Caco-2 (cell line): ENCODE results near the gene PPP4R1. TPM values are rescaled to one million over a fixed set of nuclear protein-coding genes. Genes with fewer than 3 reads are reported as not detected.
"Not testable (repeated sequence)": the region's sequence is repeated elsewhere in the genome, so short reads cannot be mapped to it uniquely, and the experiment has no call there.

Experiments
- BruUV-seq: library from RNA; stranded (reverse); fragments of 400-500 nt; replicated peaks from 2 replicates; lab custom pipeline; 2021; lab: Mats Ljungman, UMichigan
- CTCF ChIA-PET: fragments of 300-600 bp; sonication (Branson Sonifier 250); formaldehyde crosslinking; loops from one replicate; lab custom pipeline; 2022; ENCODE audit warnings: antibody characterized with exemption; lab: Charles Lee
- POLR2A ChIA-PET: fragments of 300-600 bp; sonication (Branson Sonifier 250); formaldehyde crosslinking; loops from one replicate; lab custom pipeline; 2022; ENCODE audit warnings: antibody characterized with exemption; lab: Charles Lee
- DNase-seq, 2 experiments: peaks; one replicate each; pipeline versions ENCODE4 v3.0.0 to v3.0.0-alpha.2; 2020 to 2022
- H3K27me3 ChIP-seq: replicated peaks from 2 replicates; pipeline ENCODE4 v1.6.0; 2011; ENCODE audit warnings: low read length; ENCODE audit not compliant: control insufficient read depth, insufficient read depth
- H3K36me3 ChIP-seq: 2 replicates; pipeline ENCODE4 v1.5.1; 2011; ENCODE audit warnings: low read length; ENCODE audit not compliant: control insufficient read depth, insufficient read depth
- H3K4me1 ChIP-seq: fragments of 250-450 bp; sonication (Bioruptor Pico); 2 replicates; pipeline ENCODE4 v1.5.1; 2020; ENCODE audit warnings: mild to moderate bottlenecking
- H3K4me3 ChIP-seq: 2 replicates; pipeline ENCODE4 v1.5.1; 2011; ENCODE audit warnings: low read depth, mild to moderate bottlenecking, control low read depth, low read length
- H3K9me3 ChIP-seq: fragments of 250-450 bp; sonication (Bioruptor Pico); 2 replicates; pipeline ENCODE4 v1.5.1; 2020; ENCODE audit warnings: mild to moderate bottlenecking, moderate library complexity
- H3K27ac Mint-ChIP-seq: one replicate; pipeline ENCODE4 v1.8.0; 2022; ENCODE audit warnings: mixed read lengths; ENCODE audit not compliant: unreplicated experiment
- H3K27me3 Mint-ChIP-seq: one replicate; pipeline ENCODE4 v1.8.0; 2022; ENCODE audit warnings: mixed read lengths; ENCODE audit not compliant: insufficient read depth, unreplicated experiment
- H3K36me3 Mint-ChIP-seq: one replicate; pipeline ENCODE4 v1.8.0; 2022; ENCODE audit warnings: mild to moderate bottlenecking, mixed read lengths; ENCODE audit not compliant: insufficient read depth, unreplicated experiment
- H3K4me1 Mint-ChIP-seq: one replicate; pipeline ENCODE4 v1.8.0; 2022; ENCODE audit warnings: low read depth, mixed read lengths; ENCODE audit not compliant: unreplicated experiment
- H3K4me3 Mint-ChIP-seq: one replicate; pipeline ENCODE4 v1.8.0; 2022; ENCODE audit warnings: mild to moderate bottlenecking, moderate library complexity, mixed read lengths; ENCODE audit not compliant: unreplicated experiment
- H3K9me3 Mint-ChIP-seq: one replicate; pipeline ENCODE4 v1.8.0; 2022; ENCODE audit warnings: mixed read lengths; ENCODE audit not compliant: unreplicated experiment
- CTCF ChIP-seq, 2 experiments: fragments of 200-600 bp in 1 of 2; IDR thresholded peaks; 1 replicate in 1 of 2; 2 replicates in 1 of 2; pipeline versions ENCODE4 v1.5.1 to v1.8.0; 2011 to 2022; ENCODE audit warnings: antibody characterized with exemption in 1 of 2, control low read depth in 1 of 2, inconsistent platforms in 1 of 2, low read depth in 1 of 2, low read length in 1 of 2, mild to moderate bottlenecking in 1 of 2, moderate library complexity in 1 of 2; ENCODE audit not compliant: insufficient read depth in 1 of 2, severe bottlenecking in 1 of 2, unreplicated experiment in 1 of 2
- intact Hi-C: fragments of 100-400 bp; cut with micrococcal nuclease; formaldehyde crosslinking; loops from one replicate; pipeline ENCODE4 v1.10.0; 2022; ENCODE audit not compliant: unreplicated experiment
- total RNA-seq: library from RNA; stranded (reverse); gene quantifications from 2 replicates; pipeline ENCODE4 v1.2.3, GENCODE V29; 2022

The PPP4R1 gene
- total RNA-seq, 1 experiment from 2014 or later = 96.6 TPM

GRCh38 chr18:9608728-9609127 lies 5.6 kb downstream of the PPP4R1 start:
- Mint-ChIP-seq H3K4me3 (peak overlapping the region; percentile 57), H3K27me3 (no peaks in the 10 kb centered on the region), H3K9me3 (no peaks in the 10 kb centered on the region), H3K36me3 (peaks cover 16% of the 10 kb centered on the region), H3K4me1 (peaks cover 43% of the 10 kb centered on the region), H3K27ac (peak overlapping the region; percentile 56)
- Histone ChIP-seq H3K4me3 (no peak overlapping the region), H3K27me3 (no peaks in the 10 kb centered on the region), H3K4me1 (peaks cover 46% of the 10 kb centered on the region), H3K9me3 (no peaks in the 10 kb centered on the region), H3K36me3 (peaks cover 2% of the 10 kb centered on the region; the same call in 1 of the 2 replicates)
- intact Hi-C loops = no loop called here
- POLR2A ChIA-PET = interaction anchor here (1.8 kb wide), 1 partner anchor 64 kb away, joined by 5 read pairs; no protein-coding TSS in a partner anchor
- DNase-seq = peak in 1 of 2 experiments; percentile 32
- TF ChIP-seq CTCF (IDR thresholded peaks at IDR 0.05; ENCODE audit: insufficient read depth in 1 of 2, low read depth in 1 of 2, low read length in 1 of 2, severe bottlenecking in 1 of 2, unreplicated experiment in 1 of 2) = no peak
- BruUV-seq = no TSS peak
- CTCF ChIA-PET = interaction anchor here (0.6 to 1.8 kb wide), 4 partner anchors 33 to 64 kb away, joined by 3 to 4 read pairs (median 3); no protein-coding TSS in a partner anchor

GRCh38 chr18:9608298-9608697 lies 6.1 kb downstream of the PPP4R1 start:
- Mint-ChIP-seq H3K4me3 (peak overlapping the region; percentile 57), H3K27ac (peak overlapping the region; percentile 56), H3K36me3 (peaks cover 16% of the 10 kb centered on the region), H3K27me3 (no peaks in the 10 kb centered on the region), H3K9me3 (no peaks in the 10 kb centered on the region), H3K4me1 (peaks cover 39% of the 10 kb centered on the region)
- no peak for DNase-seq
- intact Hi-C loops = no loop called here
- Histone ChIP-seq H3K27me3 (no peaks in the 10 kb centered on the region), H3K36me3 (peaks cover 2% of the 10 kb centered on the region; the same call in 1 of the 2 replicates), H3K9me3 (no peaks in the 10 kb centered on the region), H3K4me3 (no peak overlapping the region), H3K4me1 (peaks cover 46% of the 10 kb centered on the region)
- ChIA-PET POLR2A (interaction anchor here (1.8 kb wide), 1 partner anchor 65 kb away, joined by 5 read pairs; no protein-coding TSS in a partner anchor), CTCF (interaction anchor here (0.6 to 1.8 kb wide), 4 partner anchors 33 to 65 kb away, joined by 3 to 4 read pairs (median 3); no protein-coding TSS in a partner anchor)
- no peak for TF ChIP-seq CTCF (IDR thresholded peaks at IDR 0.05; ENCODE audit: insufficient read depth in 1 of 2, low read depth in 1 of 2, low read length in 1 of 2, severe bottlenecking in 1 of 2, unreplicated experiment in 1 of 2)
- no TSS peak for BruUV-seq

- H3K27me3 ChIP-seq, H3K27ac Mint-ChIP-seq, H3K4me3 ChIP-seq, H3K9me3 Mint-ChIP-seq, H3K4me3 Mint-ChIP-seq, DNase-seq, BruUV-seq, H3K27me3 Mint-ChIP-seq, intact Hi-C loops, H3K9me3 ChIP-seq, H3K36me3 ChIP-seq, POLR2A ChIA-PET: not testable (repeated sequence)
- Mint-ChIP-seq H3K4me1 (peaks cover 33% of the 10 kb centered on the region), H3K36me3 (peaks cover 14% of the 10 kb centered on the region)
- CTCF ChIA-PET = interaction anchor here (0.8 kb wide), 1 partner anchor 472 kb away, joined by 3 read pairs; no protein-coding TSS in a partner anchor
- H3K4me1 ChIP-seq = peaks cover 34% of the 10 kb centered on the region
These were observed 7.2 kb downstream of the PPP4R1 start for GRCh38 chr18:9607111-9607510.
